Stimulated activated CD4-positive, alpha-beta T cell treated with anti-CD3 and anti-CD28 coated beads, Interleukin-4, amount 100 ng/mL, for 48 hours (primary cell): ENCODE results near the gene PITPNM1.
"Not testable (repeated sequence)": the region's sequence is repeated elsewhere in the genome, so short reads cannot be mapped to it uniquely, and the experiment has no call there.

Experiments used
- DNase-seq, 2 donors: peaks; one replicate each; pipeline ENCODE4 v3.0.0-alpha.2; 2020; ENCODE audit warnings: low read depth in 2 of 2

PITPNM1 gene

DNA sequence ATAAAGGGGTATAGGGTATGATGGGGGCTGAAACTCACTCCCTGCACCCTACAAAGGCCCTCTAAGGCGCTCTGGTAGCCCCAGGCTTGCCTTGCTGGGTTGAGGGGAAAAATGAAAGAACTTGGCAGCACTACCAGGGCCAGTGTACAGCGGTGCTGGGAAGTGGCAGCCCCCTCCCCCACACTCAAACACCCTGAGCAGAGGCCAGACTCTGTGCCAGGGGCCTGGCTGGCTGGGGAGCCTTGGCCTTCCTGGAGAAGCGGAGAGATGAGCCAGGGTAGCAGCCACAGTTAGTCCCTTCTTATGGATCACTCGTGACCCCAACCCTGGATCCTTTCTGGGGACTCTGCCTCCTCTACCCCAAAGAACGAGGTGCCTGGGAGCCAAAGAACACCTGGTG is 38.8 kb downstream of the PITPNM1 start:
- no peak for DNase-seq

DNA sequence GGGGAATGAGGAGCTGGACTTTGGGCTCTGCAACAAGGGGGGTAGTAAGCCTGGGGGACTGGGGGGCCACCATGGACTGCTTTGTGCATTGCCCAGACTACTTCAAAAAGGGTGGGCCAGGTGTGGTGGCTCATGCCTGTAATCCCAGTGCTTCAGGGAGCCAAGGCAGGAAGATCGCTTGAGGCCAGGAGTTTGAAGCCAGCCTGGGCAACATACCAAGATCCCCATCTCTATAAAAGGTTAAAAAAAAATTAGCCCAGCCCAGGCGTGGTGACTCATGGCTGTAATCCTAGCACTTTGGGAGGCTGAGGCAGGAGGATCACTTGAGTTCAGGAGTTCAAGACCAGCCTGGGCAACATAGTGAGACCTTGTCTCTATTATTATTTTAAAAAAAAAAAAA is 39.6 kb downstream of the PITPNM1 start:
- not testable (repeated sequence) for DNase-seq

DNA sequence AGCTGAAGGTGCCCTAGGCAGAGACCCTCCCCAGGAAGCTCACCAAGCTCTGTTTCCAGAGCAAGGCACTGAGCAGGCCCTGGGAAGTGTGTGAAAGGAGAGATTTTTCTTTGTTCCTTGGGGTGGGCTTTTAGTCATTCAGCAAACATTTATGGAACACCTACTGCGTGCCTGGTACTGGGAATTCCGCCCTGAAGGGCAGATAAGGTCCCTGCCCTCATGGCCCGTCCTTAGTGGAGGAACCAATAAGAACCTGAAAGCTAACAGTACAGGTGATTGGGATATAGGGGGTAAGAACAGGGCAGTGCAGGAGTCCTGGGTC is 40.0 kb downstream of the PITPNM1 start:
- DNase-seq = no peak

GRCh38 chr11:67464411-67465188 is 40.6 kb downstream of the PITPNM1 start:
- peak; percentile 88 to 92 for DNase-seq

- no peak for DNase-seq
Measured at GRCh38 chr11:67463680-67464410, 41.3 kb downstream of the PITPNM1 start.

- no peak for DNase-seq
Measured at GRCh38 chr11:67463186-67463585, 42.0 kb downstream of the PITPNM1 start.

DNA sequence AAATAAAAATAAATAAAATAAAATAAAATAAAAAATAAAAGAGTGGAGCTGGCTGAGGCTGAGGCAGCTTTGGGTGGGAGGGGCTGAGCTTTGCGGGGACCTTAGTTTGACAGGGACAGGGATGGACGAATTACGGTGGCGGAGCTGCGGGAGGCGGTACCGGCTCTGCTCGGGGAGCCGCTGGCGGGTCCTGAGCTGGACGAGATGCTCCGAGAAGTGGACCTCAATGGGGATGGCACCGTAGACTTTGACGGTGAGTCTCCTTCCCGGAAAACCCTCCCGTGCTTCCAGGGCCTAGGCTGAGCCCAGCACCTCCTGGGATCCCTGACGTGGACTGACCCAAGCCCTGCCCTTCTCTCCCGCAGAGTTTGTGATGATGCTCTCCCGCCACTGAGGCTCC is 46.9 kb downstream of the PITPNM1 start:
- DNase-seq = no peak

- no peak for DNase-seq
Measured at GRCh38 chr11:67457453-67457852, 47.7 kb downstream of the PITPNM1 start.

GRCh38 chr11:67456068-67456705 is 49.0 kb downstream of the PITPNM1 start:
- DNase-seq = no peak

GRCh38 chr11:67455054-67455453 is 50.1 kb downstream of the PITPNM1 start, which contains the start of gene CABP4:
TSS of gene CABP4 (plus strand) at chr11:67455354. CDS start at chr11:67455424, 70 bp downstream.
- no peak for DNase-seq

DNA sequence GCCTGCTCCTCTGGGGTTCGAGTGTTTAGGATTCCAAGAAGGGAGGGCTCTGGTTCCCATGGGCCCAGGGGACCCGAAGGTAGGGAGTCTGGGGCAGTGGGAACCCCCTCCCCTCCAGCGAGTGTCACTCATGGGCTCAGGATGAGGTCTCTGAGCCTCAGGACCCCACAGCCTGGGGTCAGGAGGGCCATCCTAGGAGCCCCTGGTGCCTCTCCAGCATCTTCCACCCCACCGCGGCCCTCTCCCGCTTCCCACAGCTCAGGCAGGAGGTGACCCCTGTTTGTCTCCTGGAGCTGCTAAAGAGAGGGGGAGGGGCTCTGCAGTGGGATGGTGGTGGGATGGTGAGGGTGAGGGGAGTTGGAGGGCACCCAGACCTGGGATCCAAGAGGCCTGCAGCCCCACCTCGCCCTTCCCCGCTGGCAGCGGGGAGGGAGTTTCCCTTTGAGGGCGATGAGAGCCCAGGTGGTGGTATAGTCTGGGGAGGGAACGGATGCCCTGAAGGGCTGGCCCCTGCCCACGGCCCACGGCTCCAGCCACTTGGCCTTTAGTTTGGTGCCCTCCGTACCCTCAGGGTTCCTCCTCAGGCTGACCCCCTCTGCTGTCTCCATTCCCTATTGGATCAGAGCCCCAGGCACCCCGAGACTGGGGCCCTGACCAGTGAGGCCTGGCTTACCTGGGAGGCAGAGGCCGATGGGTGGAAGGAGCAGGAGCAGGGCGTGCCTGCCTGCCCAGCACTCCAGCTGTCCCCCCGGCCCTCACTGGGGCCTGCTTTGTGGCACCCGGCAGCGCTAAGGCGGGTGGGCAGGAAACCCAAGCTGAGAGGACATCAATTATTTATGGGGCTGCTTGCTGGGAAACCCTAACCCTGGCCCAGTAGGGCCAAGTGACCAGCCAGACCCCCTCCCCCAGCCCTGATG is 51.1 kb downstream of the PITPNM1 start:
- DNase-seq = no peak

GRCh38 chr11:67452141-67452952 is 52.8 kb downstream of the PITPNM1 start, which contains the start of gene GPR152:
TSS of gene GPR152 (minus strand) at chr11:67452729. CDS start at chr11:67452724, 5 bp downstream.
- no peak for DNase-seq

GRCh38 chr11:67451658-67451976 is 53.5 kb downstream of the PITPNM1 start:
- no peak for DNase-seq

DNA sequence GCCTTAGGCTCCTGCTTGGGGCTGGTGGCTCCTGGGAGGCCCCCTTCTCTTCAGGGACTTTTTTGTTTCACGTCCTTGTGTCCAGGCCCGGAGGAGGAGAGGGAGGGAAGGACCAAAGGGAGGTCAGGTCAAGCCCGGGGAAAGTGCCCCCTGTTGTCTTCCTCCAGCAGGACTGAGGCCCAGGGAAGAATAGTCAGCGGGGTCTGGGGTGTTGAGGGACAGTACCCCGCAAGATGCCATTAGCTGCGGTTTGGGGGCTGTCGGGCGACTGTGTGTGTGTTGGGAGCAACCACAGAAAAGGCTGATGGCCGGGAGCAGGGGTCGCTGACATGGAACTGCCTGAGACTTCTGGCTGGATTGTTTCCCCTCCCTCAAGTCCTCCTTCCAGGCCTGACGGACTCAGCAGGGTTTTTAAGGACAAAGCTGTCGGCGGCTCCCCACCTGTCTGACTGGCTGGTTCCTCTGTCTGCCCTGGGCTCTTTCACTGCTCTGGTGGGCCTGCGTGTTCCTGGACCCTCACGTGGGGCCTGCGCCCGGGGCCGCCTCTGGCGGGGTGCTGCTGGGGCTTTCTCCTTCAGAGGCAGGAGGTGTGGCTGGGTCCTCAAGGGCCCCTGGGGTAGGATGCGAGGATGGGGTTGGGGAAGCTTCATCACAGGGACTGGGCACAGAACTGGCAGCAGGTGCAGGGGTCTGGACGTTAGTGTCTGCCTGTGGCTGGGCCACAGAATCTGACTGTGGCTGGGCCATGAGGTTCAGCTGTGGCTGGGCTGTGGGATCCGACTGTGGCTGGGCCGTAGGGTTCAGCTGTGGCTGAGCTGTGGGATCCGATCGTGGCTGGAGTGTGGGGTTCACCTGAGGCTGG is 54.1 kb downstream of the PITPNM1 start:
- DNase-seq = no peak

GRCh38 chr11:67449116-67449844 is 55.9 kb downstream of the PITPNM1 start:
- no peak for DNase-seq

GRCh38 chr11:67448220-67448609 is 56.9 kb downstream of the PITPNM1 start:
- no peak for DNase-seq

DNA sequence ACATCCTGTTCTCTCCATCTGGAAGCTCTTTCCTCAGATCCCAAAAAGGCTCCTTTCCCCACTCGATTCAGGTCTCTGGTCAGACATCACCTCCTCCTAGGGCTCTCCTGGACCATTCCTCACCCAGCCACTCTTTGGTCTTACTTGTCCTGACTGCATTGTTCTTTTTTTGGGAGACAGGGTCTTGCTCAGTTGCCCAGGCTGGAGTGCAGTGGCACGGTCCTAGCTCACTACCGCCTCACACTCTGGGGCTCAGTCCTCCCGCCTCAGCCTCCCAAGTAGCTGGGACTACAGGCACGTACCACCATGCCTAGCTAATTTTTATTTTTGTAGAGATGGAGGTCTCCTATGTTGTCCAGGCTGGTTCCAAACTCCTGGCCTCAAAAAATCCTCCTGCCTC is 59.6 kb downstream of the PITPNM1 start:
- DNase-seq = no peak

DNA sequence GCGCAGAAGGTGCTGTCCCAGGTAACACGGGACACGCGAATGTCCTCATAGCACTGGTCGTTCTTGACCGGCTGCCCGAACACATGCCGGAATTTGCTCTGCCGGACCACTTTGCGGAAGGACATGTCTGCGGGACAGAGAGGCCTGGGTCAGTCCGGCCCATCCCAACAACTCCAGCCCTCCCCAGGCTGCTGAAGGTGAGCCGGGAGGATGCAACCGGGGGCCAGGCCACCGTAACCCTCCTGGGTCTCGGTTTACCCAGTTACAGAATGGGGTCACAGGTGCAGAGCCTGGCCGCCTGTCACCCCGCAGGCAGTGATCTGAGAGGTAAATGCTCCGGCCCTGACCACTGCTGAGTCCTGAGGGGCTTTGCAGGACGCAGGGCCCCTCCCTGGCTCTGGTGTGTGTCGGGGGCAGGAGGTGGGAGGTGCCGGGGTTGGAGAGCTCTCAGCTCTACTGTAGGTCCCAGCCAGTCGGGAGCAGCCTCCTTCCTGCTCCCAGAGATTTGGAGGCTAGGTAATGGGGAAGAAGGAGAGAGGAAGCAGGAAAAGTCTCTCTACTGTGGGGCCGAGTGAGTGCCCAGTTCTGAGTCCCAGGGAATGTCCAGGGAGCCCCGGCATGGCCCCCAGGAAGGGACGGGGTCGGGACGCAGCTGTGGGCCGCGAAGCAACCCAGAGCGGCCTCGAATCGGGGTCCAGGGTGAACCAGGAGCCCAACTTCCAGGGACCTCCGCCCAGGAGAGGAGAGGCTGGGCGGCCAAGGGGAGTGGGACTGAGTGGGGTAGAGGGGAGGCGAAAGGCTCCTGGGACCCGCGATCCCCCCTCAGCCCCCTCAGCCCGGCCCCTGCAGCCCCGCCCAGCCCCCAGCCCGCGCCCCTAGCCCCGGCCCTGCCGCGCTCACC is 62.4 kb downstream of the PITPNM1 start:
- DNase-seq = no peak
